Glomerular endothelial cell (primary cell): ENCODE results near the gene RAB21. TPM values are rescaled to one million over a fixed set of nuclear protein-coding genes. Genes with fewer than 3 reads are reported as not detected.
"Not testable (repeated sequence)": the region's sequence is repeated elsewhere in the genome, so short reads cannot be mapped to it uniquely, and the experiment has no call there.

ENCODE experiments used
- DNase-seq: peaks from one replicate; pipeline ENCODE4 v3.0.0-alpha.2; 2011; ENCODE audit warnings: low read depth, low spot score; ENCODE audit errors: extremely low read depth
- total RNA-seq: library from RNA; depleted of rRNA; stranded (reverse); fragments of >200 nt; gene quantifications from 2 replicates; pipeline ENCODE4 v1.2.3, GENCODE V29; 2015

The RAB21 gene
- total RNA-seq, 1 donor from 2014 or later: 25.7 TPM

GRCh38 chr12:71749666-71750065, 5.0 kb upstream of the RAB21 start:
- no peak for DNase-seq

GRCh38 chr12:71752891-71753290, 1.8 kb upstream of the RAB21 start:
- no peak for DNase-seq

GRCh38 chr12:71755146-71755892, 656 bp downstream of the RAB21 start:
- no peak for DNase-seq

- DNase-seq: no peak
These were observed 1.5 kb downstream of the RAB21 start for GRCh38 chr12:71756054-71756690.

- DNase-seq: no peak
These were observed 5.3 kb downstream of the RAB21 start for GRCh38 chr12:71759941-71760340.

- DNase-seq: no peak
These were observed 5.8 kb downstream of the RAB21 start for GRCh38 chr12:71760471-71760870.

- not testable (repeated sequence) for DNase-seq
These were observed 6.7 kb downstream of the RAB21 start for GRCh38 chr12:71761354-71761753.

GRCh38 chr12:71763677-71764379, 9.2 kb downstream of the RAB21 start:
- no peak for DNase-seq

GRCh38 chr12:71764587-71765321, 10.1 kb downstream of the RAB21 start:
- DNase-seq: no peak

GRCh38 chr12:71766202-71766601, 11.5 kb downstream of the RAB21 start:
- DNase-seq: no peak

GRCh38 chr12:71767183-71767582, 12.5 kb downstream of the RAB21 start:
- DNase-seq: no peak

GRCh38 chr12:71768900-71769299, 14.2 kb downstream of the RAB21 start:
- DNase-seq: no peak

GRCh38 chr12:71771069-71771468, 16.4 kb downstream of the RAB21 start:
- no peak for DNase-seq

GRCh38 chr12:71772735-71773134, 18.1 kb downstream of the RAB21 start:
- DNase-seq: no peak

GRCh38 chr12:71780237-71780822, 25.7 kb downstream of the RAB21 start:
- DNase-seq: peak; percentile 33

GRCh38 chr12:71782017-71782416, 27.4 kb downstream of the RAB21 start:
- no peak for DNase-seq

GRCh38 chr12:71786829-71787228, 32.2 kb downstream of the RAB21 start:
- no peak for DNase-seq

- no peak for DNase-seq
These were observed 32.9 kb downstream of the RAB21 start for GRCh38 chr12:71787580-71787979.

GRCh38 chr12:71790331-71790730, 35.7 kb downstream of the RAB21 start:
- no peak for DNase-seq

- no peak for DNase-seq
These were observed 36.9 kb downstream of the RAB21 start for GRCh38 chr12:71791473-71792150.
